ENCODE measurements around the gene PDK1. TPM values are rescaled to one million over a fixed set of nuclear protein-coding genes. Genes with fewer than 3 reads are reported as not detected.

The PDK1 gene
- total RNA-seq, 1 donor from 2014 or later: 42.3 TPM

- H3K9me3 Mint-ChIP-seq: no peaks in the 10 kb centered on the region
- H3K4me3 Mint-ChIP-seq: no peak overlapping the region
- H3K4me1 Mint-ChIP-seq: peaks cover 15% of the 10 kb centered on the region
- H3K27me3 Mint-ChIP-seq (ENCODE audit: low read depth): peaks cover 4% of the 10 kb centered on the region
- TF ChIP-seq, protein P1, sequence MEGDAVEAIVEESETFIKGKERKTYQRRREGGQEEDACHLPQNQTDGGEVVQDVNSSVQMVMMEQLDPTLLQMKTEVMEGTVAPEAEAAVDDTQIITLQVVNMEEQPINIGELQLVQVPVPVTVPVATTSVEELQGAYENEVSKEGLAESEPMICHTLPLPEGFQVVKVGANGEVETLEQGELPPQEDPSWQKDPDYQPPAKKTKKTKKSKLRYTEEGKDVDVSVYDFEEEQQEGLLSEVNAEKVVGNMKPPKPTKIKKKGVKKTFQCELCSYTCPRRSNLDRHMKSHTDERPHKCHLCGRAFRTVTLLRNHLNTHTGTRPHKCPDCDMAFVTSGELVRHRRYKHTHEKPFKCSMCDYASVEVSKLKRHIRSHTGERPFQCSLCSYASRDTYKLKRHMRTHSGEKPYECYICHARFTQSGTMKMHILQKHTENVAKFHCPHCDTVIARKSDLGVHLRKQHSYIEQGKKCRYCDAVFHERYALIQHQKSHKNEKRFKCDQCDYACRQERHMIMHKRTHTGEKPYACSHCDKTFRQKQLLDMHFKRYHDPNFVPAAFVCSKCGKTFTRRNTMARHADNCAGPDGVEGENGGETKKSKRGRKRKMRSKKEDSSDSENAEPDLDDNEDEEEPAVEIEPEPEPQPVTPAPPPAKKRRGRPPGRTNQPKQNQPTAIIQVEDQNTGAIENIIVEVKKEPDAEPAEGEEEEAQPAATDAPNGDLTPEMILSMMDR (IDR thresholded peaks at IDR 0.05; ENCODE audit: unreplicated experiment): no peak
- H3K27ac Mint-ChIP-seq: no peak overlapping the region
- no peaks in the 10 kb centered on the region for H3K36me3 Mint-ChIP-seq
- no peak for DNase-seq (ENCODE audit: low spot score in 2 of 2, unreplicated experiment in 2 of 2)
Observed at GRCh38 chr2:172640389-172640788, 84.5 kb downstream of the PDK1 start.

DNA sequence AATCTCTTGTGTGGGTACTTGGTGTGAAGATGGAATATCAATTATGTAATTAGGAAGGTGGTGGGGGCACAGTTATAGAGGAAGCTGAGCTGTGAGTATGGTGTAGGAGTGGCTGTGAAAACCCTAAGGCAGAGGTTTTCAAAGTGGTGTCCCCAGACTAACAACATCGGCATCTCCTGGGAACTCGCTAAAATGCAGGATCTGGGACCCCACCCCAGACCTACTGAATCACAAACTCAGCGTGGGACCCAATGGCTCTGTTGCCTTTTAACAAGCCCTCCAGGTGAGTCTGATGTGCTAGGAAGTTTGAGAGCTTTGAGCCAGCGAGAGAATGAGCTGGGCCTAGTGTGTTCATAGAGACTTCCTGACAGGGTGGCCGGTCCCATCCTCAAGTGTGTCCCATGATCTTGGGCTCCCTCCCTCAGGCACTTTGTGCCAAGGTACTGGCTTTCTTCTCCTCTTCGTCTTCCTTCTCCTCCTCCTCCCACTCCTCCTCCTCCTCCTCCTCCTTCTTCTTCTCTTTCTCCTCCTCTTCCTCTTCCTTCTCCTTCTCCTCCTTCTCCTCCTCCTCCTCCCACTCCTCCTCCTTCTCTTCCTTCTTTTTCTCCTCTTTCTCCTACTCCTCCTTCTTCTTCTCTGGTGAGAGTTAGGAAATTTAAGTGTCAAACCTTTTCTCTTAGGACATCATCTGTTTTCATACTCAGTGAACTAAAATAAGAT is 86.6 kb downstream of the PDK1 start:
- TF ChIP-seq, protein P1 (IDR thresholded peaks at IDR 0.05; ENCODE audit: unreplicated experiment): no peak
- Mint-ChIP-seq H3K27me3 (ENCODE audit: low read depth) (peaks cover 5% of the 10 kb centered on the region), H3K4me3 (no peak overlapping the region), H3K36me3 (peaks cover 4% of the 10 kb centered on the region), H3K4me1 (peaks cover 15% of the 10 kb centered on the region), H3K9me3 (peaks cover 4% of the 10 kb centered on the region), H3K27ac (no peak overlapping the region)
- DNase-seq (ENCODE audit: low spot score in 2 of 2, unreplicated experiment in 2 of 2): no peak

DNA sequence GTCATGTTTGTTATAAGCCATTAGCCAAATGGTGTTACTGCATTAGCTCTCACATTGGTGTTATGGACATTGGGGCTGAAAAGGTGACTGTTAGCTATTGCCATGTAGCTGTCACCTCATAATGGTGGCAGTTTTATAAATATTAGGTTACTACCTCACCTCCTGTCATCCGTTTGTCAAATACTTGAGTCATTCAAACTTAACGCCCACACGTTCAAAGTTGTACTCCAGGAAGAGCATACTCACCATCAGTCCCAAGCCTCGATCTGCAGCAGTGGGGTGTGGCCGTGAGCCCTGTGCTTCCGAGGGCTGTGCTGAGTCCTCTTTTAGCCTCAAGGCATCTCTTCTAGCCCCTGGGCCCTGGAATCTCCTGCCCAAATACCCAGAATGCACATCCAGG is 87.3 kb downstream of the PDK1 start:
- TF ChIP-seq, protein P1 (IDR thresholded peaks at IDR 0.05; ENCODE audit: unreplicated experiment): no peak
- peaks cover 11% of the 10 kb centered on the region for H3K36me3 Mint-ChIP-seq
- peaks cover 15% of the 10 kb centered on the region for H3K4me1 Mint-ChIP-seq
- DNase-seq (ENCODE audit: low spot score in 2 of 2, unreplicated experiment in 2 of 2): no peak
- no peak overlapping the region for H3K27ac Mint-ChIP-seq
- no peak overlapping the region for H3K4me3 Mint-ChIP-seq
- peaks cover 5% of the 10 kb centered on the region for H3K27me3 Mint-ChIP-seq (ENCODE audit: low read depth)
- H3K9me3 Mint-ChIP-seq: peaks cover 10% of the 10 kb centered on the region

- Mint-ChIP-seq H3K4me3 (no peak overlapping the region), H3K27me3 (ENCODE audit: low read depth) (peaks cover 5% of the 10 kb centered on the region), H3K4me1 (peaks cover 13% of the 10 kb centered on the region), H3K27ac (no peak overlapping the region), H3K36me3 (peaks cover 25% of the 10 kb centered on the region), H3K9me3 (peaks cover 38% of the 10 kb centered on the region)
- no peak for DNase-seq (ENCODE audit: low spot score in 2 of 2, unreplicated experiment in 2 of 2)
- TF ChIP-seq, protein P1 (IDR thresholded peaks at IDR 0.05; ENCODE audit: unreplicated experiment): no peak
Observed at GRCh38 chr2:172647439-172647838, 91.5 kb downstream of the PDK1 start.

GRCh38 chr2:172655091-172655837 is 99.4 kb downstream of the PDK1 start:
- Mint-ChIP-seq H3K36me3 (peaks cover 19% of the 10 kb centered on the region), H3K27ac (no peak overlapping the region), H3K4me3 (no peak overlapping the region), H3K4me1 (no peaks in the 10 kb centered on the region), H3K9me3 (peaks cover 44% of the 10 kb centered on the region), H3K27me3 (ENCODE audit: low read depth) (no peaks in the 10 kb centered on the region)
- no peak for DNase-seq (ENCODE audit: low spot score in 2 of 2, unreplicated experiment in 2 of 2)
- TF ChIP-seq, protein P1 (IDR thresholded peaks at IDR 0.05; ENCODE audit: unreplicated experiment): no peak

All from mesothelial cell of epicardium (in vitro differentiated cells).